HL-60 (cell line): ENCODE data around the gene MAPK6.
A peak's percentile ranks its signal among the peaks of the same experiment; 100 is the strongest.
"Not testable (repeated sequence)": the region's sequence is repeated elsewhere in the genome, so short reads cannot be mapped to it uniquely, and the experiment has no call there.

Experiments
- DNase-seq, 2 experiments: peaks; one replicate each; pipeline ENCODE4 v3.0.0-alpha.2; 2010 to 2020; ENCODE audit warnings: low read depth in 1 of 2, low spot score in 1 of 2
- H3K27ac ChIP-seq: fragments of 250-450 bp; sonication (Bioruptor Pico); replicated peaks from 2 replicates; pipeline ENCODE4 v1.5.1; 2020; ENCODE audit warnings: mild to moderate bottlenecking, moderate library complexity
- H3K27me3 ChIP-seq: fragments of 250-450 bp; sonication (Bioruptor Pico); 2 replicates; pipeline ENCODE4 v1.5.1; 2021; ENCODE audit warnings: mild to moderate bottlenecking, moderate library complexity; ENCODE audit not compliant: insufficient read depth, poor library complexity, severe bottlenecking
- H3K4me3 ChIP-seq: replicated peaks from 2 replicates; pipeline ENCODE4 v1.5.1; 2011; ENCODE audit warnings: mild to moderate bottlenecking, control low read depth, low read length; ENCODE audit not compliant: insufficient read depth
- GABPA ChIP-seq: IDR thresholded peaks from 2 replicates; pipeline ENCODE4 v1.6.1; 2012; ENCODE audit warnings: low read depth
- POLR2AphosphoS5 ChIP-seq: IDR thresholded peaks from 2 replicates; pipeline ENCODE4 v1.6.1; 2012; ENCODE audit warnings: low read depth
- SPI1 ChIP-seq: IDR thresholded peaks from 2 replicates; pipeline ENCODE4 v1.6.1; 2012; ENCODE audit warnings: low read depth, mild to moderate bottlenecking, borderline replicate concordance
- TF ChIP-seq, protein P1 (sequence below): IDR thresholded peaks from one replicate; pipeline ENCODE4 v1.5.1; 2011; ENCODE audit warnings: low read length, control low read depth, inconsistent platforms; ENCODE audit not compliant: insufficient read depth
- TF ChIP-seq, protein P2 (sequence below): IDR thresholded peaks from 2 replicates; pipeline ENCODE4 v1.6.1; 2012; ENCODE audit warnings: low read depth; ENCODE audit not compliant: insufficient replicate concordance

The MAPK6 gene

DNA sequence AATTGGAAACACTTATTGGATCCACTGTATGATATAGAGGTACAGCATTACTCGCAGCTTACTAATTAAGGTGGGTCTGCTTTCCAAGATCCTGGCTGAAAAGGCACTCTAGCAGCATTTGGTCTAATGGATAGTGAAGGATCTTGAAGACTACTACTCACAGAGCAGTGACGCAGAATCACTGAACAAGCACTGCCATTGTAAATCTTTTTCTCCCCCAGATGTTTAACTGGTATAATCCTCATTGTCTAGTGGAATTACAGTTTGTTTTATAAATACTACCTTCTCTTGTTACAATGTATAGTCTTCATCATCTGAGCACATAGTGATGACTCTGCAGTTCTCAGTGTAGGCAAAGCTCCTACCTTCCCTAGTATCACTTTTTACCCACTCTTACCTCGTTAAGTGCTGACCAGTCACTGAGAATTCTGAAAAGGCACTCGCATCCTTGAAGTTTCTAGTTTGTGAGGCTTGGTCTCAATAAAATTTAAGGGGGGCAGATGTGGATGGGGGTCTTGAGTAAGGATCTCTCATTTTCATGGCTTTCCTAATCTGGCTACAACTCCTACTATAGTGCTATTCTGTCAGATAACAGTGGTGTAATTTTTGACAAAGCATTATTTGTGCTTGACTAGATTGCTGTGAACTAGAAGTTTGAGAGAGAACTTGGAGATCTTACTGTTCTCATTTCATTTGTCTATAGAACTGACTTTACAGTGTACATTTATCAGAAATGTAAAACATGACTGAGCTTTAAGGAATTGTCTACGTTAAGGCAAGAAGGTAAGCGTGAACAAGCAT, 23.2 kb downstream of the MAPK6 start:
- H3K4me3 ChIP-seq: no peak overlapping the region
- no peak for TF ChIP-seq POLR2AphosphoS5
- TF ChIP-seq, protein P1, sequence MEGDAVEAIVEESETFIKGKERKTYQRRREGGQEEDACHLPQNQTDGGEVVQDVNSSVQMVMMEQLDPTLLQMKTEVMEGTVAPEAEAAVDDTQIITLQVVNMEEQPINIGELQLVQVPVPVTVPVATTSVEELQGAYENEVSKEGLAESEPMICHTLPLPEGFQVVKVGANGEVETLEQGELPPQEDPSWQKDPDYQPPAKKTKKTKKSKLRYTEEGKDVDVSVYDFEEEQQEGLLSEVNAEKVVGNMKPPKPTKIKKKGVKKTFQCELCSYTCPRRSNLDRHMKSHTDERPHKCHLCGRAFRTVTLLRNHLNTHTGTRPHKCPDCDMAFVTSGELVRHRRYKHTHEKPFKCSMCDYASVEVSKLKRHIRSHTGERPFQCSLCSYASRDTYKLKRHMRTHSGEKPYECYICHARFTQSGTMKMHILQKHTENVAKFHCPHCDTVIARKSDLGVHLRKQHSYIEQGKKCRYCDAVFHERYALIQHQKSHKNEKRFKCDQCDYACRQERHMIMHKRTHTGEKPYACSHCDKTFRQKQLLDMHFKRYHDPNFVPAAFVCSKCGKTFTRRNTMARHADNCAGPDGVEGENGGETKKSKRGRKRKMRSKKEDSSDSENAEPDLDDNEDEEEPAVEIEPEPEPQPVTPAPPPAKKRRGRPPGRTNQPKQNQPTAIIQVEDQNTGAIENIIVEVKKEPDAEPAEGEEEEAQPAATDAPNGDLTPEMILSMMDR: no peak
- DNase-seq: no peak
- H3K27me3 ChIP-seq: no peaks in the 10 kb centered on the region
- no peak overlapping the region for H3K27ac ChIP-seq

DNA sequence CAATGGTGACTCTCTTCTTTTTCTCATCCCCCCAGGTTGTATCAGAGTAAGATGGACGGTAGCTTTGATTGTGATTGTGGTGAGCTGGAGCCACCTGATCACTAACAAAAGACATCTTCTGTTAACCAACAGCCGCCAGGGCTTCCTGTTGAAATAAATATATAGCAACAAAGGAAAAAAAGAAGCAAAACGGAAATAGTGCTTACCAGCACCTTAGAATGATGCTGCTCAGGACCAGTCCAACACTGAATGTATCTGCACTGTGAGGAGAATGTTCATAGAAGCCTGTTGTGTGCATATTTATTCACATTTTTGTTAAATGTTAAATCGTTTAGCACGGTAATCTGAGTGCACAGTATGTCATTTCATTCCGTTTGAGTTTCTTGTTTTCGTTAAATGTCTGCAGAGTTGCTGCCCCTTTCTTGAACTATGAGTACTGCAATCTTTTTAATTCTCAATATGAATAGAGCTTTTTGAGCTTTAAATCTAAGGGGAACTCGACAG, 26.8 kb downstream of the MAPK6 start:
- H3K4me3 ChIP-seq, DNase-seq, H3K27me3 ChIP-seq, H3K27ac ChIP-seq: not testable (repeated sequence)

DNA sequence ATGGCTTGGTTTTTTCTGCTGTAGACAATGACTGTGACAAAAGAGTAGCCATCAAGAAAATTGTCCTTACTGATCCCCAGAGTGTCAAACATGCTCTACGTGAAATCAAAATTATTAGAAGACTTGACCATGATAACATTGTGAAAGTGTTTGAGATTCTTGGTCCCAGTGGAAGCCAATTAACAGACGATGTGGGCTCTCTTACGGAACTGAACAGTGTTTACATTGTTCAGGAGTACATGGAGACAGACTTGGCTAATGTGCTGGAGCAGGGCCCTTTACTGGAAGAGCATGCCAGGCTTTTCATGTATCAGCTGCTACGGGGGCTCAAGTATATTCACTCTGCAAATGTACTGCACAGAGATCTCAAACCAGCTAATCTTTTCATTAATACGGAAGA, 27.5 kb downstream of the MAPK6 start:
- not testable (repeated sequence) for DNase-seq, H3K27ac ChIP-seq, H3K27me3 ChIP-seq, H3K4me3 ChIP-seq

DNA sequence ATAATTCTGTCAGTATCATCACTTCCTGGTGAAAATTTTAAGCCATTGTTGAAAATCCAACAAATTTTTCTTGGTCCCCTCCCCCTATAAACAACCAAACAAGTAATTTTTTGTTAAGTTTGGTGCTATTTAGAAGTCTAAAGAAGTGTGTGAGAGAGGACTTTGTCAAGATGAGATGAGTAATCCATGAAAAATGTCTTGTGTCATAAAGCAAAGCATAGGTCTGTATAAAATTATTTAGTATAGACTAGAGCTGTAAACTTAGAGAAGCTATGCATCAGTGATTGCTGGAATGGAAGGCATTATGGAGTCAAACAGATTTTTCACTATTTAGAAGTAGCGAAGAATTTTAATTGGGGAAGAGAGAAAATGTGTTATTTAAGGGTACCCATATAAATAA, 31.4 kb downstream of the MAPK6 start:
- Histone ChIP-seq H3K27ac (no peak overlapping the region), H3K4me3 (no peak overlapping the region)
- TF ChIP-seq SPI1: no peak
- no peak for TF ChIP-seq GABPA
- TF ChIP-seq POLR2AphosphoS5: no peak
- TF ChIP-seq, protein P2, sequence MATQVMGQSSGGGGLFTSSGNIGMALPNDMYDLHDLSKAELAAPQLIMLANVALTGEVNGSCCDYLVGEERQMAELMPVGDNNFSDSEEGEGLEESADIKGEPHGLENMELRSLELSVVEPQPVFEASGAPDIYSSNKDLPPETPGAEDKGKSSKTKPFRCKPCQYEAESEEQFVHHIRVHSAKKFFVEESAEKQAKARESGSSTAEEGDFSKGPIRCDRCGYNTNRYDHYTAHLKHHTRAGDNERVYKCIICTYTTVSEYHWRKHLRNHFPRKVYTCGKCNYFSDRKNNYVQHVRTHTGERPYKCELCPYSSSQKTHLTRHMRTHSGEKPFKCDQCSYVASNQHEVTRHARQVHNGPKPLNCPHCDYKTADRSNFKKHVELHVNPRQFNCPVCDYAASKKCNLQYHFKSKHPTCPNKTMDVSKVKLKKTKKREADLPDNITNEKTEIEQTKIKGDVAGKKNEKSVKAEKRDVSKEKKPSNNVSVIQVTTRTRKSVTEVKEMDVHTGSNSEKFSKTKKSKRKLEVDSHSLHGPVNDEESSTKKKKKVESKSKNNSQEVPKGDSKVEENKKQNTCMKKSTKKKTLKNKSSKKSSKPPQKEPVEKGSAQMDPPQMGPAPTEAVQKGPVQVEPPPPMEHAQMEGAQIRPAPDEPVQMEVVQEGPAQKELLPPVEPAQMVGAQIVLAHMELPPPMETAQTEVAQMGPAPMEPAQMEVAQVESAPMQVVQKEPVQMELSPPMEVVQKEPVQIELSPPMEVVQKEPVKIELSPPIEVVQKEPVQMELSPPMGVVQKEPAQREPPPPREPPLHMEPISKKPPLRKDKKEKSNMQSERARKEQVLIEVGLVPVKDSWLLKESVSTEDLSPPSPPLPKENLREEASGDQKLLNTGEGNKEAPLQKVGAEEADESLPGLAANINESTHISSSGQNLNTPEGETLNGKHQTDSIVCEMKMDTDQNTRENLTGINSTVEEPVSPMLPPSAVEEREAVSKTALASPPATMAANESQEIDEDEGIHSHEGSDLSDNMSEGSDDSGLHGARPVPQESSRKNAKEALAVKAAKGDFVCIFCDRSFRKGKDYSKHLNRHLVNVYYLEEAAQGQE: no peak
- TF ChIP-seq, protein P1: no peak

DNA sequence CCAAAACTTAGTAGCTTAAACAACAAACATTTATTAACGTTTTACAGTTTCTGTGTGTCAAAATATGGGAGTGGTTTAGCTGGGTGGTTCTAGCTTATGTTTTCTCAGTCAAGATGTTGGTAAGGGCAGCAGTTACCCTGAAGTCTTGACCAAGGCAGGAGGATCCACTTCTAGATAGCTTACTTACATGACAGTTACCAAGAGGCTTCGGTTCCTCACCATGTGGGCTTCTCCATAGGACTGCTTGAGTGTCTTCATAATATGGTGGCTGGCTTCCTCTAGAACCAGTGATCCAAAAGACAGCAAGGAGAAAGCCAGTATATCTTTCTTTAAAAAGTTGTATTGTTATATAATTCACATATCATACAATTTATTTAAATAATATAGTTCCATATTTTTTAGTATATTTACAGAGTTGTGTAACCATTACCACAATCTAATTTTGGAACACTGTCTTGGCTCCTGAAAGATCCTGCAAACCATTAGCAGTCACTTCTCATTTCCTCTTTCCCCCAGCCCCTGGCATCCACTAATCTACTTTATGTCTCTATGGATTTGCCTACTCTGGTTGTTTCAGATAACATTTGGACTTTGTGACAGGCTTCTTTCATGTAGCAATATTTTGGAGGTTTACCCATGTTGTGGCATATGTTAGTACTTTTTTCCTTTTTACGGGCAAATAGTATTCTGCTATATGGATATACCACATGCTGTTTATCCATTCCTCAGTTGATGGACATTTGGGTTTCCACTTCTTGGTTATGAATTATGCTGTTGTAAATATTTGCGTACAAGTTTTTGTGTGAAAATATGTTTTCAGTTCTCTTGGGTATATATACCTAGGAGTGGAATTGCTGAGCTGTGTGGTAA, 33.3 kb downstream of the MAPK6 start:
- peak in 1 of 2 experiments; percentile 39 for DNase-seq
- peak overlapping the region; percentile 49 for H3K27ac ChIP-seq
- TF ChIP-seq POLR2AphosphoS5: no peak
- TF ChIP-seq, protein P1: no peak
- TF ChIP-seq, protein P2: no peak
- TF ChIP-seq GABPA: no peak
- TF ChIP-seq SPI1: no peak; the same call in 1 of the 2 replicates
- H3K4me3 ChIP-seq: no peak overlapping the region
- H3K27me3 ChIP-seq: no peaks in the 10 kb centered on the region

More for the DNA sequence above, 31.4 kb downstream of the MAPK6 start:
- no peaks in the 10 kb centered on the region for H3K27me3 ChIP-seq
- no peak for DNase-seq
